Endometrial microvascular endothelial cells (primary cell): Measurements from ENCODE around the gene GABRR3. TPM values are rescaled to one million over a fixed set of nuclear protein-coding genes. Genes with fewer than 3 reads are reported as not detected.

Source experiments
- in situ Hi-C: cut with HindIII; loops from 2 replicates; pipeline ENCODE4 v1.10.0; 2017; ENCODE audit warnings: low sequenced_read_pairs, low pct_unique_long_range_greater_than_20kb; ENCODE audit errors: inconsistent ontology term
- total RNA-seq: library from RNA; depleted of rRNA; stranded (reverse); fragments of >200 nt; gene quantifications from one replicate; pipeline ENCODE4 v1.2.3, GENCODE V29; 2015; ENCODE audit errors: inconsistent ontology term

GABRR3 gene
- total RNA-seq, 1 donor from 2014 or later, result not detected

GRCh38 chr3:97996988-97997387 is 38.1 kb downstream of the GABRR3 start:
- in situ Hi-C loops, result no loop called here

GRCh38 chr3:97994328-97994945 is 40.7 kb downstream of the GABRR3 start:
- in situ Hi-C loops, result no loop called here

GRCh38 chr3:97993526-97993925 is 41.6 kb downstream of the GABRR3 start:
- in situ Hi-C loops, result no loop called here

GRCh38 chr3:97992547-97993173 is 42.5 kb downstream of the GABRR3 start:
- in situ Hi-C loops, result no loop called here

GRCh38 chr3:97991293-97991682 is 43.8 kb downstream of the GABRR3 start:
- in situ Hi-C loops, result no loop called here

GRCh38 chr3:97990624-97991292 is 44.4 kb downstream of the GABRR3 start:
- in situ Hi-C loops, result no loop called here

GRCh38 chr3:97988784-97989568 is 46.1 kb downstream of the GABRR3 start:
- in situ Hi-C loops, result no loop called here

- in situ Hi-C loops, result no loop called here
Observed at GRCh38 chr3:97987306-97987705, 47.8 kb downstream of the GABRR3 start.

- in situ Hi-C loops, result no loop called here
Observed at GRCh38 chr3:97983933-97984491, 51.1 kb downstream of the GABRR3 start.

- in situ Hi-C loops, result no loop called here
Observed at GRCh38 chr3:97981886-97982285, 53.2 kb downstream of the GABRR3 start.

- in situ Hi-C loops, result no loop called here
Observed at GRCh38 chr3:97979610-97980009, 55.5 kb downstream of the GABRR3 start.

- in situ Hi-C loops, result no loop called here
Observed at GRCh38 chr3:97975466-97975865, 59.6 kb downstream of the GABRR3 start.

- in situ Hi-C loops, result no loop called here
Observed at GRCh38 chr3:97974996-97975395, 60.1 kb downstream of the GABRR3 start.

- in situ Hi-C loops, result no loop called here
Observed at GRCh38 chr3:97972976-97973375, 62.1 kb downstream of the GABRR3 start.

GRCh38 chr3:97971679-97972567 is 63.2 kb downstream of the GABRR3 start, which contains the start of gene RIOX2:
TSS of gene RIOX2 (minus strand) at chr3:97972431. CDS start at chr3:97967593, 4,838 bp downstream.
- in situ Hi-C loops, result no loop called here

GRCh38 chr3:97970956-97971620 is 64.0 kb downstream of the GABRR3 start:
- in situ Hi-C loops, result no loop called here

- in situ Hi-C loops, result no loop called here
Observed at GRCh38 chr3:97970156-97970555, 65.0 kb downstream of the GABRR3 start.

GRCh38 chr3:97969541-97969940 is 65.6 kb downstream of the GABRR3 start:
- in situ Hi-C loops, result no loop called here
